GM12878 (cell line): ENCODE measurements around the gene CLEC4G. TPM values are rescaled to one million over a fixed set of nuclear protein-coding genes. Genes with fewer than 3 reads are reported as not detected.

Source experiments
- ATF3 ChIP-seq: IDR thresholded peaks from 2 replicates; pipeline ENCODE4 v1.6.1; 2011; ENCODE audit warnings: low read depth, mild to moderate bottlenecking, low read length, moderate library complexity, borderline replicate concordance; ENCODE audit errors: extremely low read depth
- BACH1 ChIP-seq: fragments of 450-650 bp; IDR thresholded peaks from 2 replicates; pipeline ENCODE4 v1.6.1; 2017; ENCODE audit warnings: mild to moderate bottlenecking, borderline replicate concordance
- BCLAF1 ChIP-seq: fragments of 450-650 bp; IDR thresholded peaks from 2 replicates; pipeline ENCODE4 v1.6.1; 2017; ENCODE audit warnings: antibody characterized with exemption, mild to moderate bottlenecking, moderate library complexity
- CTCF ChIP-seq, 3 experiments: IDR thresholded peaks in 2 of 3; conservative IDR thresholded peaks in 1 of 3; 2 replicates each; pipeline ENCODE4 v1.5.1; 2011; ENCODE audit warnings: low read depth in 3 of 3, low read length in 3 of 3, mild to moderate bottlenecking in 3 of 3, control low read depth in 2 of 3, moderate library complexity in 2 of 3, inconsistent platforms in 1 of 3, mixed read lengths in 1 of 3; ENCODE audit not compliant: control insufficient read depth in 2 of 3, insufficient read depth in 1 of 3; ENCODE audit errors: extremely low read depth in 1 of 3
- MLLT1 ChIP-seq: fragments of 450-650 bp; IDR thresholded peaks from 2 replicates; pipeline ENCODE4 v1.6.1; 2016; ENCODE audit warnings: mild to moderate bottlenecking
- NBN ChIP-seq: fragments of 450-650 bp; IDR thresholded peaks from 2 replicates; pipeline ENCODE4 v1.6.1; 2016
- ZNF592 ChIP-seq: fragments of 450-650 bp; IDR thresholded peaks from 2 replicates; pipeline ENCODE4 v1.6.1; 2017; ENCODE audit warnings: mild to moderate bottlenecking, moderate library complexity
- polyA plus RNA-seq, 11 experiments: library from polyadenylated mRNA; depleted of rRNA in 4 of 11; unstranded in 6 of 11; stranded (reverse) in 5 of 11; fragments of >200 nt; fragmentation: Nextera tagmentation in 4 of 11; fragmentation: Illumina TruSeq in 1 of 11; extraction: Ambion mirVana in 4 of 11; extraction: Trizol in 1 of 11; gene quantifications; 1 replicate in 1 of 11; 2 replicates in 10 of 11; pipeline versions ENCODE4 v1.2.1 to v1.2.3, GENCODE V29; 2011 to 2016; ENCODE audit warnings: inconsistent platforms in 2 of 11, missing spikeins in 2 of 11, low read depth in 1 of 11
- total RNA-seq, 4 experiments: library from RNA; depleted of rRNA in 3 of 4; stranded (reverse); fragments of >200 nt in 3 of 4; fragmentation: Illumina TruSeq in 1 of 4; extraction: Trizol in 1 of 4; gene quantifications; 2 replicates each; pipeline versions ENCODE4 v1.2.1 to v1.2.3, GENCODE V29; 2013 to 2021

Gene CLEC4G
- total and polyA plus RNA-seq, 10 of the 15 experiments (the other 5 are each of a cell fraction or from before 2014, with no cell fraction given): 0.04 TPM; not detected in 9

GRCh38 chr19:7775761-7776160 lies 43.9 kb upstream of the CLEC4G start (continued):
- TF ChIP-seq ZNF592 (no peak), MLLT1 (no peak), CTCF (IDR thresholded peaks at IDR 0.05 in 2 of 3, conservative IDR thresholded peaks at IDR 0.05 in 1 of 3; ENCODE audit: control insufficient read depth in 2 of 3, extremely low read depth in 1 of 3, insufficient read depth in 1 of 3, low read depth in 3 of 3, low read length in 3 of 3) (no peak), BACH1 (no peak), BCLAF1 (no peak), NBN (no peak), ATF3 (no peak)
